ENCODE measurements around the gene SECISBP2.
A peak's percentile ranks its signal among the peaks of the same experiment; 100 is the strongest.
"Not testable (repeated sequence)": the region's sequence is repeated elsewhere in the genome, so short reads cannot be mapped to it uniquely, and the experiment has no call there.

SECISBP2 gene, protein sequence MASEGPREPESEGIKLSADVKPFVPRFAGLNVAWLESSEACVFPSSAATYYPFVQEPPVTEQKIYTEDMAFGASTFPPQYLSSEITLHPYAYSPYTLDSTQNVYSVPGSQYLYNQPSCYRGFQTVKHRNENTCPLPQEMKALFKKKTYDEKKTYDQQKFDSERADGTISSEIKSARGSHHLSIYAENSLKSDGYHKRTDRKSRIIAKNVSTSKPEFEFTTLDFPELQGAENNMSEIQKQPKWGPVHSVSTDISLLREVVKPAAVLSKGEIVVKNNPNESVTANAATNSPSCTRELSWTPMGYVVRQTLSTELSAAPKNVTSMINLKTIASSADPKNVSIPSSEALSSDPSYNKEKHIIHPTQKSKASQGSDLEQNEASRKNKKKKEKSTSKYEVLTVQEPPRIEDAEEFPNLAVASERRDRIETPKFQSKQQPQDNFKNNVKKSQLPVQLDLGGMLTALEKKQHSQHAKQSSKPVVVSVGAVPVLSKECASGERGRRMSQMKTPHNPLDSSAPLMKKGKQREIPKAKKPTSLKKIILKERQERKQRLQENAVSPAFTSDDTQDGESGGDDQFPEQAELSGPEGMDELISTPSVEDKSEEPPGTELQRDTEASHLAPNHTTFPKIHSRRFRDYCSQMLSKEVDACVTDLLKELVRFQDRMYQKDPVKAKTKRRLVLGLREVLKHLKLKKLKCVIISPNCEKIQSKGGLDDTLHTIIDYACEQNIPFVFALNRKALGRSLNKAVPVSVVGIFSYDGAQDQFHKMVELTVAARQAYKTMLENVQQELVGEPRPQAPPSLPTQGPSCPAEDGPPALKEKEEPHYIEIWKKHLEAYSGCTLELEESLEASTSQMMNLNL

DNA sequence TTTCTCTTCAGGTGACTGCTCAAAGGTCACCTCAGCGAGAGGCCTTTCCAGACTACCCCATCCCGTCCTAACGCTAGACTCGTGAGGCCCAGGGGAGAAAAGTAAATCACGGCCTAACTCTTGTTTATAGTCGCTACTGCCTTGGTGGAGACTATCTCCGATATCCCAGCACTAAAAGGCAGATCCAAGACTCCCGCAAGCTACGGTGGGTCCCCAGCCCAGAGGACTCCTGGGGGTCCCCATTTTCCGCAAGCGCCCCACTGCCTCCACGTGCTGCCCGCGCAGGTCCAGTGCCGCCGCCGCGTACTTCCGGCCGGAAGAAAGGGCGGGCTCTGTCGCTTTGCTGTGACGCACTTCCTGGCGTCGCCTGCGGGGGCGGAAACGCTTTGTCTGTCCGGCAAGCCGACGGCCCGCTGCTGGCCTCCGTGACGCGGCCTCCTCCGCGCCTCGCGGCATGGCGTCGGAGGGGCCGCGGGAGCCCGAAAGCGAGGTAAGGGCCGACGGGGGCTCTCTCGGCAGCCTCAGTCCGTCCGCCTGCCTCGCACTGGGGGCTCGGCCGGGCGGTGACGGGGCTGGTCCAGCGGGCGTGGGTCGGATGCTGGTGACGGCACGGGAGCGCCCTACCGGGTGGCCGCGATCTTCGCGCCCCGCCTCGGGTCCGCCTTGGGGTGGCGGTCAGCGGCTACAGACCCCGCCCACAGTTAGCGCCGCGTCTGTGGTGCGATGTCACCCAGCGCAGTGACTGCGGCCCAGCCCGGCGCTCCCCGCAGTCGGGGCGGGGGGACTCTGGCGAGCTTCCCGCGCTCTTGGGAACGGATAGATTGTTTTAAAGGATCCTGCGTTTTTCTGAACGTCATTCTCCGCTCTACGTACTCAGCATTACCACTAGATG lies at the start of gene SECISBP2:
Gene SECISBP2 (plus strand): TSS at position 378 of the 892 bp plus-strand sequence. CDS start 77 bp downstream, at position 455.
- DNase-seq (ENCODE audit: low spot score): peak; percentile 96

GRCh38 chr9:89273528-89274279 lies 44.6 kb upstream of the SECISBP2 start:
- no peak for DNase-seq (ENCODE audit: low spot score)

GRCh38 chr9:89274838-89275237 lies 43.5 kb upstream of the SECISBP2 start:
- DNase-seq (ENCODE audit: low spot score): no peak

- not testable (repeated sequence) for DNase-seq (ENCODE audit: low spot score)
Observed at GRCh38 chr9:89276040-89276439, 42.3 kb upstream of the SECISBP2 start.

- no peak for DNase-seq (ENCODE audit: low spot score)
Observed at GRCh38 chr9:89277043-89277442, 41.3 kb upstream of the SECISBP2 start.

DNA sequence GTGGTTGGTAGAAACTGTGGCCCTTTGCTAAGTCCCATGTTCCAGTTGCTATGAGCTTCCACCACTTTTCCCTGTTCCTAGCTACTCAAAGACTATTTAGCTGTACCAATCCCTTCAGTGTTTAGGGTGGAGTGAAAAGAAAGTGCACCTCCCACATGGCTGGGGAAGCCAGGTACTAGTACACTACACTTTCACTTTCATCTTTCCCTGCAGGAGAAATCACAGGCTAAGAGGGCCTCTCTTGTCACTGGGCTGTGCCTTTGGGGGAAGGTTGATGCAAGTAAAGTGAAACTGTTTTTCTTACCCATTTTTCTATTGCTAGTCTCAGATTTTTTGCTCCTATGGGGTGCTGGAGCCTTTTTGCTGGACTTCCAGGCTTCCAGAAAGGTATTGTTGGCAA lies 40.8 kb upstream of the SECISBP2 start:
- no peak for DNase-seq (ENCODE audit: low spot score)

GRCh38 chr9:89278551-89278950 lies 39.7 kb upstream of the SECISBP2 start:
- DNase-seq (ENCODE audit: low spot score): no peak

DNA sequence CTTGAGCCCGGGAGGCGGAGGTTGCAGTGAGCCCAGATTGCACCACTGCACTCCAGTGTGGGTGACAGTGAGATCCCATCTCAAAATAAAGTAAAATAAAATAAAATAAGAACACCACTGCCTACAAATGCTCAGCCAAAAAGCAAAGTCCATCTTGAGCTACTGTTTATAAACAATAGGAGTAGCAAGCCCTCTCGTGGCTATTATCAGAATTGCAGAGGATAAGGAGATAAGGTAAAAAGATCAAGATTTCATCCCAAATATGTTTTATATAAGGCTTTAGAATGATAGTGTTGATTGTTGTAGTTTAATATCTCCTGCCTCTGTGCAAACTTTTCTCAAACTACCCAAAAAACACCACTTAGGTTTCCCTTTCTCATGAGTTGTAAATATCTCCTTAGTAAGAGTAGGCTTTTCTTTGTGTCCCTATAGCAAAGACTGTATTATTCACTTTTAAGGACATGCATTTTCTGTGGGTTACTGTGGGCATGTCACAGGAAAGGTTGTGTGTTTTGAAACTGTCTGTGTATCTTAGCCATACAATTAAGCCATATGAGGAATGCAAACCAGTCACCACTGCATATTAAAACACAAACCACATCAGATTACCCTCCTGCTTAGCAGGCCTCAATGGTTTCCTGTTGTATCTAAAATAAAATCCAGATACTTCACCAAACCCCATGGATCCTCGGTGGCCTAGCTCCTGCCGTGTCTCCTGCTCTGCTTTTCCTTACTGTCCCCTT lies 39.1 kb upstream of the SECISBP2 start:
- DNase-seq (ENCODE audit: low spot score): peak; percentile 70

DNA sequence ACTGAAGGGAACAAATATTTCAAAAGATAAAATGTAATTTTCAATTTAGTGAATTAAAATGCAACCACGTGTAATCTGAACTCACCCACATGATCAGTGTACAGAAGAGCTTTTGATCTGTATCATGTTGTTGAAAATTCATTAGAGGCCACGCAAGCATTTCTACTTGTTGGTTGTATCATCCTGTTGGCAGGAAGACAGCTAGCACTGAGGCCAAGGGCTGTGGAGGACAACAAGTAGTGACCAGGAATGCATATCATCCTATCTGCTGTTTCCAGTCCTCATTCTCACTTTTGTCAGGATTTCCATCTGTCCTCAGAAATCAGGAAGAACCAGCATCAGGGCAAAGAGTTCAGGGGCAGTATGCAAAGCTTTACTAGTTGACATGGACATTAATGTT lies 37.2 kb upstream of the SECISBP2 start:
- DNase-seq (ENCODE audit: low spot score): no peak

- not testable (repeated sequence) for DNase-seq (ENCODE audit: low spot score)
Observed at GRCh38 chr9:89282248-89282968, 35.9 kb upstream of the SECISBP2 start.

DNA sequence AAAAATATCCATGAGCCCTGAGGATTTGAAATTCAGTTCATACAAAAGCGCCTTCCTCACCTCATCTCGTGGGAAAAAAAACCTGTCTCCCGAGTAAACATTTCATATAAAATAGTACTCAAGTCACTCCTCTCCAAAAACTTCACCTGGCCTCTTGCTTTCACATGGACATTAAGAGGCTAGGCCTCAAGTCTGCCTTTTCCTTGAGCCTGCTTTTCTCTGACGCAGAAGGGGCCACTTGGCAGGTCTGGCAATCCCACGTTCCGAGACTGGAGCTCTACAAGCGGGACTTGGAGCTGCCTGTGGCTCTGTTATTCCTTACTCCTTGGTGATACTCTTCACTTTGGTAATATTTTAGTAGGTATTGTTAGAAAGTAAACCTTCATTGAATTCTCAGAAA lies 34.2 kb upstream of the SECISBP2 start:
- DNase-seq (ENCODE audit: low spot score): no peak

- no peak for DNase-seq (ENCODE audit: low spot score)
Observed at GRCh38 chr9:89291741-89292140, 26.6 kb upstream of the SECISBP2 start.

DNA sequence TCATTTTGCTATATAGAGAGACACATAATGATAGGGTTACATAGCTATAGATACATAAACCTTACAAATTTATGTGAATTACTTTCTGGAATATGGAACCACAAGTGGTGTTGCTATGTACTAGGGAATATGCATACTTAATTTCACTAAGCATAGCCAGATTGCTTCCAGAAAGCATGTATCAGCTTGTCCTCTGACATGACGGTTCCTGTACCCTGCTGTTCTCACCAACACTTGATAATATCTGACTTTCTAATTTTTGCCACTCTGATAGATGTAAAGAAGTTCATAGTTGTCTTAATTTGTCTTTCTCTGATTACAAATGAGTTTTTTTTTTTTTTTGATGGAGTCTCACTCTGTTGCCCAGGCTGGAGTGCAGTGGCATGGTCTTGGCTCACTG lies 25.3 kb upstream of the SECISBP2 start:
- no peak for DNase-seq (ENCODE audit: low spot score)

GRCh38 chr9:89295400-89295799 lies 22.9 kb upstream of the SECISBP2 start:
- no peak for DNase-seq (ENCODE audit: low spot score)

DNA sequence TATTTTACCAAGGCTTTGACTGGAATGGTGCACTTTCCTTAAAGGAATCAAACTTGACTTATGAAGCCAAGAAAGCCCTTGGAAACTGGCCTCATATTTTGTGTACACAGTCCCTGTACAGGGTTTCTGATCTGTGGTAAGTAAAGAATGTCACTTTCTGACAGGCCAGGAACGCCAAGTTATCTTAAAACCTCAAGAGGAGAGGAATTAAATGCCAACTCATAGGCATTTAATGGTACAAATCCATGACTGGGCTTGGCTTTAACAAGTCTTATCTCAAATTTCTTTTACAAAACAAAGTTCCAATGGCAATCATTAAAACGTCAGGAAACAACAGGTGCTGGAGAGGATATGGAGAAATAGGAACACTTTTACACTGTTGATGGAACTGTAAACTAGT lies 16.3 kb upstream of the SECISBP2 start:
- not testable (repeated sequence) for DNase-seq (ENCODE audit: low spot score)

- no peak for DNase-seq (ENCODE audit: low spot score)
Observed at GRCh38 chr9:89304020-89304833, 14.1 kb upstream of the SECISBP2 start.

GRCh38 chr9:89304834-89305188 lies 13.5 kb upstream of the SECISBP2 start:
- no peak for DNase-seq (ENCODE audit: low spot score)

DNA sequence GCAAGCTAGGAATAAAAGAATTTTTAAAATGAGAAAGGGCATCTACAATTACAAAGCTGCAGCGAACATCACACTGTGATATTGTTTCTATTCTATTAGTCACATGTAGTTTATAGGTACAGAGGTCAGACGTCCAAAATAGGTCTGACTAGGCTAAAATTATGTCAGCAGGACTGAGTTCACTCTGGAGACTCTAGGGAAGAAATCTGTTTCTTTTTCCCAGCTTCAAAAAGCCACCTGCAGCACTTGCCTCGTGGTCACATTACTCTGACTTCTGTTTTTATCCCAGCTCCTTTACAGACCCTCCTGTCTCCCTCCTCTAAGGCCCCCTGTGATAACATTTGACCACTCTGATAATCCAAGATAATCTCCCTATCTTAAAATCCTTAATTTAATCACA lies 12.4 kb upstream of the SECISBP2 start:
- no peak for DNase-seq (ENCODE audit: low spot score)

- DNase-seq (ENCODE audit: low spot score): no peak
Observed at GRCh38 chr9:89309166-89309565, 9.1 kb upstream of the SECISBP2 start.

All from kidney capillary endothelial cell (primary cell).